K562 (cell line): ENCODE results near the gene TRIM38. TPM values are rescaled to one million over a fixed set of nuclear protein-coding genes. Genes with fewer than 3 reads are reported as not detected.
A peak's percentile ranks its signal among the peaks of the same experiment; 100 is the strongest.

Experiments used
- BACH1 ChIP-seq: fragments of 200-800 bp; sonication (Bioruptor generic); IDR thresholded peaks from 2 replicates; pipeline ENCODE4 v1.6.1; 2016; ENCODE audit warnings: missing genetic modification characterization, missing compliant biosample characterization
- CBX5 ChIP-seq: IDR thresholded peaks from 2 replicates; pipeline ENCODE4 v1.6.1; 2014; ENCODE audit warnings: low read depth, borderline replicate concordance
- FOXA1 ChIP-seq: fragments of 450-650 bp; IDR thresholded peaks from 2 replicates; pipeline ENCODE4 v1.6.1; 2016; ENCODE audit warnings: mild to moderate bottlenecking, borderline replicate concordance
- FOXJ2 ChIP-seq: fragments of 200-800 bp; sonication (Bioruptor generic); IDR thresholded peaks from 2 replicates; pipeline ENCODE4 v1.6.1; 2016; ENCODE audit warnings: missing genetic modification characterization, missing compliant biosample characterization
- HNRNPH1 ChIP-seq: fragments of 200-400 bp; formaldehyde crosslinking; optimal IDR thresholded peaks from 2 replicates; pipeline ENCODE3; 2017; ENCODE audit warnings: low read depth, mild to moderate bottlenecking, low read length, moderate library complexity
- IFI16 ChIP-seq: fragments of 250-450 bp; sonication (Bioruptor Pico); IDR thresholded peaks from 2 replicates; pipeline ENCODE4 v2.1.2; 2022; ENCODE audit warnings: mild to moderate bottlenecking, inconsistent platforms
- KHSRP ChIP-seq: fragments of 450-650 bp; IDR thresholded peaks from 2 replicates; pipeline ENCODE4 v1.6.1; 2017
- KLF16 ChIP-seq: IDR thresholded peaks from 2 replicates; pipeline ENCODE4 v1.6.1; 2016; ENCODE audit warnings: antibody characterized with exemption
- NR1H2 ChIP-seq: sonication (generic); formaldehyde crosslinking; IDR thresholded peaks from 2 replicates; pipeline ENCODE4 v1.4.0; 2020; ENCODE audit warnings: mild to moderate bottlenecking, missing genetic modification reagents
- RBM39 ChIP-seq: fragments of 200-400 bp; formaldehyde crosslinking; optimal IDR thresholded peaks from 2 replicates; pipeline ENCODE3; 2018; ENCODE audit warnings: low read depth, low read length
- SIN3B ChIP-seq: fragments of 450-650 bp; IDR thresholded peaks from 2 replicates; pipeline ENCODE4 v1.6.1; 2017; ENCODE audit warnings: low read depth, mild to moderate bottlenecking, moderate library complexity
- U2AF2 ChIP-seq: fragments of 200-400 bp; formaldehyde crosslinking; optimal IDR thresholded peaks from 2 replicates; pipeline ENCODE3; 2017; ENCODE audit warnings: low read depth, mild to moderate bottlenecking, low read length
- ZNF324 ChIP-seq: fragments of 250-450 bp; sonication (Bioruptor Pico); IDR thresholded peaks from 2 replicates; pipeline ENCODE4 v1.4.0; 2020; ENCODE audit warnings: mild to moderate bottlenecking
- ZNF41 ChIP-seq: fragments of 250-450 bp; sonication (Bioruptor Pico); conservative IDR thresholded peaks from 2 replicates; pipeline ENCODE4 v1.4.0; 2020; ENCODE audit warnings: mild to moderate bottlenecking
- polyA plus RNA-seq, 8 experiments: library from polyadenylated mRNA; depleted of rRNA in 4 of 8; stranded (reverse) in 5 of 8; unstranded in 3 of 8; fragments of >200 nt; fragmentation: Nextera tagmentation in 2 of 8; fragmentation: Illumina TruSeq in 1 of 8; extraction: Ambion mirVana in 2 of 8; extraction: Trizol in 1 of 8; gene quantifications; 2 replicates each; pipeline versions ENCODE4 v1.2.1 to v1.2.3, GENCODE V29; 2011 to 2014; ENCODE audit warnings: inconsistent platforms in 1 of 8, missing spikeins in 1 of 8
- total RNA-seq, 7 experiments: library from RNA; depleted of rRNA in 6 of 7; stranded (reverse); fragments of >200 nt in 6 of 7; fragmentation: Illumina TruSeq in 2 of 7; extraction: Trizol in 2 of 7; gene quantifications; 2 replicates each; pipeline versions ENCODE4 v1.2.1 to v1.2.3, GENCODE V29; 2011 to 2021; ENCODE audit warnings: low replicate concordance in 1 of 7
- TF ChIP-seq, protein P1 (sequence below), 2 experiments: fragments of 450-650 bp; IDR thresholded peaks; 2 replicates each; pipeline ENCODE4 v1.6.1; 2016; ENCODE audit warnings: mild to moderate bottlenecking in 2 of 2, borderline replicate concordance in 1 of 2, low read depth in 1 of 2, moderate library complexity in 1 of 2
- TF ChIP-seq, protein P2 (sequence below): fragments of 200-800 bp; sonication (Bioruptor generic); IDR thresholded peaks from 2 replicates; pipeline ENCODE4 v1.6.1; 2017; ENCODE audit warnings: missing genetic modification characterization, missing compliant biosample characterization
- TF ChIP-seq, protein P3 (sequence below): fragments of 450-650 bp; IDR thresholded peaks from 2 replicates; pipeline ENCODE4 v1.6.1; 2016; ENCODE audit warnings: low read depth, mild to moderate bottlenecking, moderate library complexity

The TRIM38 gene
- total and polyA plus RNA-seq, 9 of the 15 experiments (the other 6 are each of a cell fraction or from before 2014, with no cell fraction given), result 1.7 to 6.7 (median 6.3) TPM

DNA sequence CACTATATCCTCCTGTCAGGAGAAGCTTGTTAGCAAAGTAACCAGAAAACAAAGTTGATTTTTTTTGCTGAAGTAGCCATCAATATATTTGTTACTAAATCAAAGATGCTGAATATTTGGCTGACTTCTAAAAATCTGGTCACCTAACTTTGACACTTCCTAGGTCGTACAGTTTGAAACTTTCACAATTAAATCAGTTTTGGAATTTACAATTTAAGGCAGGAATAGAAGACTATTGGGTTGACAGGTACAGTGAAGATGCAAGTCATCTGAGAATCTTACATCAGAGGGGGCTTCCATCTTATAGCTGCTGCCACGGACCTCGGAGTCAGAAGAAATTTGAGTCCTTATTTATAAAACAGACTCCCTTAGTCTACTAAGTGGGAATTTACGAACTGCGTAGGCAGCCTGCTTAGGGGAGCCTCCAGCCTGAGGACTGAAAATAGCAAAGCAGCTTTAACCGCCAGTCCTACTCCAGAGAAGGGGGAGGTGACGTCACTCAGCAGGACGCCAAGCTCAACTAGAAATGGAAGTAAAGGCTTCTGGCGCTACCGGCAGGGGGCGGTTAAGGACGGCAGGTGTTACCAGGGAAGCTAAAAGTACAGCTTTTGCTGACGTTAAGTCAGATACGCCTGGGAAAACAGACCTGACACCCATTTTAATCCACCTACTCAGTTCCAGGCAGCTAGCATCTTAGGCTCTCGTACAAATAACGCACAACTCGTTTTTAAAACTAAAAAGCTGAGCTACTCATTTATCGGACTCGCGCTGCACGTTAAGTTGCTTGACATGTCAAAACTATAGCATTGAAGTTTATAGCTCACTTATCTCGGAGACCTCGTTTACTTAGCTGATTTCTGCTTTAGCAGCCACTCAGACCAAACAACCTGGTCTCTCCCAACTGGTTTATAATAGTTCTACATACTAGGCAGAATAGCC, 63.6 kb downstream of the TRIM38 start (continued):
- no peak for TF ChIP-seq CBX5
- peak; percentile 66 for TF ChIP-seq KLF16
- TF ChIP-seq NR1H2 (CRISPR knock-in tag), result no peak
- no peak for TF ChIP-seq SIN3B
- TF ChIP-seq, protein P1, sequence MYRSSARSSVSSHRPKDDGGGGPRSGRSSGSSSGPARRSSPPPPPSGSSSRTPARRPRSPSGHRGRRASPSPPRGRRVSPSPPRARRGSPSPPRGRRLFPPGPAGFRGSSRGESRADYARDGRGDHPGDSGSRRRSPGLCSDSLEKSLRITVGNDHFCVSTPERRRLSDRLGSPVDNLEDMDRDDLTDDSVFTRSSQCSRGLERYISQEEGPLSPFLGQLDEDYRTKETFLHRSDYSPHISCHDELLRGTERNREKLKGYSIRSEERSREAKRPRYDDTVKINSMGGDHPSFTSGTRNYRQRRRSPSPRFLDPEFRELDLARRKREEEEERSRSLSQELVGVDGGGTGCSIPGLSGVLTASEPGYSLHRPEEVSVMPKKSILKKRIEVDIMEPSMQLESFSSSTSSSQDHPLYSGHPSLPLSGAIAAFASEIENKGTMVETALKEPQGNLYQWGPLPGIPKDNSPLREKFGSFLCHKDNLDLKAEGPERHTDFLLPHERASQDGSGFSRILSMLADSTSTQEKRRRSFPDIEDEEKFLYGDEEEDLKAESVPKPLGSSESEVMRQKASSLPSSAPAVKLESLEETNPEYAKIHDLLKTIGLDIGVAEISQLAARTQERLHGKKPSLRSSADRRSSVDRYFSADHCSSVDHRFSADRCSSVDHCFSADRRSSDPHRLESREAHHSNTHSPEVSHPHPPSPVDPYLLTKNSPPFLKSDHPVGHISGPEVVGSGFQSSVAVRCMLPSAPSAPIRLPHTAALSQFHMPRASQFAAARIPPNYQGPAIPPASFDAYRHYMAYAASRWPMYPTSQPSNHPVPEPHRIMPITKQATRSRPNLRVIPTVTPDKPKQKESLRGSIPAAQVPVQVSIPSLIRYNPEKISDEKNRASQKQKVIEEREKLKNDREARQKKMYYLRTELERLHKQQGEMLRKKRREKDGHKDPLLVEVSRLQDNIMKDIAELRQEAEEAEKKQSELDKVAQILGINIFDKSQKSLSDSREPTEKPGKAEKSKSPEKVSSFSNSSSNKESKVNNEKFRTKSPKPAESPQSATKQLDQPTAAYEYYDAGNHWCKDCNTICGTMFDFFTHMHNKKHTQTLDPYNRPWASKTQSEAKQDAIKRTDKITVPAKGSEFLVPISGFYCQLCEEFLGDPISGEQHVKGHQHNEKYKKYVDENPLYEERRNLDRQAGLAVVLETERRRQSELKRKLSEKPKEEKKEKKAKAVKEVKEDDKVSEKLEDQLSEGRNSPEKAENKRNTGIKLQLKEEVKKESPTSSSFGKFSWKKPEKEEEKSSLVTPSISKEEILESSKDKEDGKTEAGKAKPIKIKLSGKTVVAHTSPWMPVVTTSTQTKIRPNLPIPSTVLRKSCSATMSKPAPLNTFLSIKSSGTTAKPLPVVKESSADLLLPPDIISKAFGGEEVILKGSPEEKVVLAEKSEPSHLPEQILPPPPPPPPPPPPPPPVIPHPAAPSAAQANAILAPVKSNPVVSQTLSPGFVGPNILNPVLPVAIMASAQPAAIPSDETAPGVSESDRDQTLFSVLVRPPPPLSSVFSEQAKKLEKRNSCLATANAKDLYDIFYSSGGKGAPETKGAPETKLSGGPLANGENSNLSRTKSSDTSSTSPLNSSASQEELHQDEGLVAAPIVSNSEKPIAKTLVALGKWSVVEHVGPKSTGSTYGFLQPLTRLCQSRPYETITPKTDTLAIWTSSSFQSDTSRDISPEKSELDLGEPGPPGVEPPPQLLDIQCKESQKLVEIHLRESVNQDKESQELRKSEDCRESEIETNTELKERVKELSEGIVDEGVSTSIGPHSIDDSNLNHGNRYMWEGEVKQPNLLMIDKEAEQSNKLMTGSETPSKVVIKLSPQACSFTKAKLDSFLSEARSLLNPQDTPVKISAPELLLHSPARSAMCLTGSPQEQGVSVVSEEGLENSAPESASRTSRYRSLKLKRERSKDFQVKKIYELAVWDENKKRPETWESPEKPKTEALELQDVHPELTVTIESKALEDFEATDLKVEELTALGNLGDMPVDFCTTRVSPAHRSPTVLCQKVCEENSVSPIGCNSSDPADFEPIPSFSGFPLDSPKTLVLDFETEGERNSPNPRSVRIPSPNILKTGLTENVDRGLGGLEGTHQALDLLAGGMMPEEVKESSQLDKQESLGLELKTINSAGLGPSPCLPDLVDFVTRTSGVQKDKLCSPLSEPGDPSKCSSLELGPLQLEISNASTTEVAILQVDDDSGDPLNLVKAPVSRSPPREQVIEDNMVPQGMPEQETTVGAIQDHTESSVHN (IDR thresholded peaks at IDR 0.05; ENCODE audit: borderline replicate concordance in 1 of 2, low read depth in 1 of 2), result no peak; a peak in 1 of 4 replicates
- TF ChIP-seq KHSRP, result no peak
- peak; percentile 13; the same call in 1 of the 2 replicates for TF ChIP-seq BACH1 (tag)
- no peak for TF ChIP-seq RBM39
- TF ChIP-seq, protein P2, sequence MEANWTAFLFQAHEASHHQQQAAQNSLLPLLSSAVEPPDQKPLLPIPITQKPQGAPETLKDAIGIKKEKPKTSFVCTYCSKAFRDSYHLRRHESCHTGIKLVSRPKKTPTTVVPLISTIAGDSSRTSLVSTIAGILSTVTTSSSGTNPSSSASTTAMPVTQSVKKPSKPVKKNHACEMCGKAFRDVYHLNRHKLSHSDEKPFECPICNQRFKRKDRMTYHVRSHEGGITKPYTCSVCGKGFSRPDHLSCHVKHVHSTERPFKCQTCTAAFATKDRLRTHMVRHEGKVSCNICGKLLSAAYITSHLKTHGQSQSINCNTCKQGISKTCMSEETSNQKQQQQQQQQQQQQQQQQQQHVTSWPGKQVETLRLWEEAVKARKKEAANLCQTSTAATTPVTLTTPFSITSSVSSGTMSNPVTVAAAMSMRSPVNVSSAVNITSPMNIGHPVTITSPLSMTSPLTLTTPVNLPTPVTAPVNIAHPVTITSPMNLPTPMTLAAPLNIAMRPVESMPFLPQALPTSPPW (CRISPR knock-in tag), result peak; percentile 54; the same call in 1 of the 2 replicates
- TF ChIP-seq ZNF324 (CRISPR knock-in tag), result peak; percentile 13; the same call in 1 of the 2 replicates
- TF ChIP-seq FOXA1, result no peak
- peak; percentile 78; the same call in 1 of the 2 replicates for TF ChIP-seq FOXJ2 (tag)
- no peak for TF ChIP-seq ZNF41 (CRISPR knock-in tag)
- TF ChIP-seq, protein P3, sequence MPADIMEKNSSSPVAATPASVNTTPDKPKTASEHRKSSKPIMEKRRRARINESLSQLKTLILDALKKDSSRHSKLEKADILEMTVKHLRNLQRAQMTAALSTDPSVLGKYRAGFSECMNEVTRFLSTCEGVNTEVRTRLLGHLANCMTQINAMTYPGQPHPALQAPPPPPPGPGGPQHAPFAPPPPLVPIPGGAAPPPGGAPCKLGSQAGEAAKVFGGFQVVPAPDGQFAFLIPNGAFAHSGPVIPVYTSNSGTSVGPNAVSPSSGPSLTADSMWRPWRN, result no peak
- no peak for TF ChIP-seq IFI16
- no peak for TF ChIP-seq HNRNPH1
- no peak for TF ChIP-seq U2AF2
